Glomerular endothelial cell (primary cell): Measurements from ENCODE around the gene VAMP2. TPM values are rescaled to one million over a fixed set of nuclear protein-coding genes. Genes with fewer than 3 reads are reported as not detected.
"Not testable (repeated sequence)": the region's sequence is repeated elsewhere in the genome, so short reads cannot be mapped to it uniquely, and the experiment has no call there.

Experiments
- DNase-seq: peaks from one replicate; pipeline ENCODE4 v3.0.0-alpha.2; 2011; ENCODE audit warnings: low read depth, low spot score; ENCODE audit errors: extremely low read depth
- total RNA-seq: library from RNA; depleted of rRNA; stranded (reverse); fragments of >200 nt; gene quantifications from 2 replicates; pipeline ENCODE4 v1.2.3, GENCODE V29; 2015

Gene VAMP2
- total RNA-seq, 1 donor from 2014 or later = 13.2 TPM

- DNase-seq = no peak
These were observed 13.6 kb upstream of the VAMP2 start, which contains the start of gene TMEM107 for GRCh38 chr17:8176197-8176940. Gene TMEM107 (minus strand): TSS chr17:8176380. CDS start chr17:8176286, 94 bp downstream.

GRCh38 chr17:8175795-8176196 lies 13.0 kb upstream of the VAMP2 start:
- DNase-seq = no peak

- DNase-seq = no peak
These were observed 11.1 kb upstream of the VAMP2 start for GRCh38 chr17:8173871-8174322.

- peak; percentile 97 for DNase-seq
These were observed 10.5 kb upstream of the VAMP2 start for GRCh38 chr17:8173056-8173870.

GRCh38 chr17:8170186-8170585 lies 7.4 kb upstream of the VAMP2 start:
- DNase-seq = not testable (repeated sequence)

GRCh38 chr17:8167526-8167925 lies 4.8 kb upstream of the VAMP2 start:
- no peak for DNase-seq

GRCh38 chr17:8166731-8167130 lies 4.0 kb upstream of the VAMP2 start:
- no peak for DNase-seq

GRCh38 chr17:8164815-8165131 lies 2.0 kb upstream of the VAMP2 start:
- DNase-seq = no peak

- no peak for DNase-seq
These were observed 1.4 kb upstream of the VAMP2 start for GRCh38 chr17:8163978-8164814.

GRCh38 chr17:8162997-8163977 lies 539 bp upstream of the VAMP2 start:
- no peak for DNase-seq

- DNase-seq = no peak
These were observed 1.2 kb downstream of the VAMP2 start for GRCh38 chr17:8161289-8162232.

- no peak for DNase-seq
These were observed 2.0 kb downstream of the VAMP2 start for GRCh38 chr17:8160741-8161221.

- no peak for DNase-seq
These were observed 2.5 kb downstream of the VAMP2 start for GRCh38 chr17:8160224-8160577.

- no peak for DNase-seq
These were observed 3.1 kb downstream of the VAMP2 start for GRCh38 chr17:8159459-8160223.

GRCh38 chr17:8159032-8159400 lies 3.7 kb downstream of the VAMP2 start:
- no peak for DNase-seq

GRCh38 chr17:8158267-8159031 lies 4.3 kb downstream of the VAMP2 start:
- DNase-seq = no peak

- DNase-seq = peak; percentile 100
These were observed 6.3 kb downstream of the VAMP2 start for GRCh38 chr17:8156246-8156992.
